ENCODE measurements around the gene PPIH. TPM values are rescaled to one million over a fixed set of nuclear protein-coding genes. Genes with fewer than 3 reads are reported as not detected.
A peak's percentile ranks its signal among the peaks of the same experiment; 100 is the strongest.

The PPIH gene
- total and polyA plus RNA-seq, 10 donors: 34.2 to 72.3 (median 43.3) TPM

GRCh38 chr1:42660907-42661500, 2.8 kb downstream of the PPIH start:
- Histone ChIP-seq H3K27me3 (replicated peaks in 1 of 7) (no peaks in the 10 kb centered on the region), H3K4me1 (peaks cover 14 to 52% (median 25%) of the 10 kb centered on the region in 6 donors), H3K4me3 (no peak overlapping the region), H3K27ac (peak overlapping the region in 1 of 8 donors; percentile 29), H3K9me3 (no peaks in the 10 kb centered on the region), H3K36me3 (peaks cover 0 to 68% (median 39%) of the 10 kb centered on the region in 6 donors)
- intact Hi-C loops (cut with DNase I; ENCODE audit: low total_unique reads): no loop called here
- 59 to 88% (median 80%) methylated on average over 3 of the region's 3 CpGs for WGBS, 5 donors
- TF ChIP-seq CTCF (IDR thresholded peaks at IDR 0.05 in 8 of 11, conservative IDR thresholded peaks at IDR 0.05 in 3 of 11) (no peak), POLR2A (IDR thresholded peaks at IDR 0.05) (no peak), POLR2AphosphoS5 (IDR thresholded peaks at IDR 0.05) (no peak)
- DNase-seq: no peak

GRCh38 chr1:42669936-42670335, 11.7 kb downstream of the PPIH start:
- Histone ChIP-seq H3K4me1 (peaks cover 0 to 5% (median 0%) of the 10 kb centered on the region in 6 donors), H3K4me3 (no peak overlapping the region), H3K27ac (no peak overlapping the region), H3K9me3 (no peaks in the 10 kb centered on the region), H3K27me3 (replicated peaks in 1 of 7) (no peaks in the 10 kb centered on the region), H3K36me3 (peaks cover 0 to 100% (median 74%) of the 10 kb centered on the region in 6 donors)
- no peak for TF ChIP-seq CTCF (IDR thresholded peaks at IDR 0.05 in 8 of 11, conservative IDR thresholded peaks at IDR 0.05 in 3 of 11)
- TF ChIP-seq POLR2AphosphoS5 (IDR thresholded peaks at IDR 0.05): no peak
- no peak for TF ChIP-seq POLR2A (IDR thresholded peaks at IDR 0.05)
- intact Hi-C loops (cut with DNase I; ENCODE audit: low total_unique reads): no loop called here
- DNase-seq: no peak
- 95 to 98% (median 97%) methylated on average over 3 of the region's 3 CpGs for WGBS, 5 donors

GRCh38 chr1:42670425-42670824, 12.2 kb downstream of the PPIH start:
- no peaks in the 10 kb centered on the region for H3K9me3 ChIP-seq
- no peak overlapping the region for H3K4me3 ChIP-seq
- DNase-seq: no peak
- H3K27me3 ChIP-seq (replicated peaks in 1 of 7): no peaks in the 10 kb centered on the region
- 93 to 100% (median 96%) methylated on average over 4 of the region's 4 CpGs for WGBS, 5 donors
- no peak overlapping the region for H3K27ac ChIP-seq
- intact Hi-C loops (cut with DNase I; ENCODE audit: low total_unique reads): no loop called here
- H3K36me3 ChIP-seq: peaks cover 0 to 100% (median 72%) of the 10 kb centered on the region in 6 donors
- H3K4me1 ChIP-seq: peaks cover 0 to 9% (median 0%) of the 10 kb centered on the region in 6 donors
- no peak for TF ChIP-seq CTCF (IDR thresholded peaks at IDR 0.05 in 8 of 11, conservative IDR thresholded peaks at IDR 0.05 in 3 of 11)
- no peak for TF ChIP-seq POLR2A (IDR thresholded peaks at IDR 0.05)
- no peak for TF ChIP-seq POLR2AphosphoS5 (IDR thresholded peaks at IDR 0.05)

- Histone ChIP-seq H3K4me3 (no peak overlapping the region), H3K36me3 (peaks cover 0 to 80% (median 47%) of the 10 kb centered on the region in 6 donors), H3K27ac (peak overlapping the region in 5 of 8 donors; percentile 19 to 48 (median 38)), H3K4me1 (peaks cover 0 to 10% (median 0%) of the 10 kb centered on the region in 6 donors), H3K27me3 (replicated peaks in 1 of 7) (no peaks in the 10 kb centered on the region), H3K9me3 (no peaks in the 10 kb centered on the region)
- intact Hi-C loops (cut with DNase I; ENCODE audit: low total_unique reads): no loop called here
- TF ChIP-seq POLR2AphosphoS5 (IDR thresholded peaks at IDR 0.05) (peak in 1 of 3 donors; percentile 56), CTCF (IDR thresholded peaks at IDR 0.05 in 8 of 11, conservative IDR thresholded peaks at IDR 0.05 in 3 of 11) (no peak), POLR2A (IDR thresholded peaks at IDR 0.05) (no peak)
- DNase-seq: no peak
Measured at GRCh38 chr1:42674214-42674613, 16.0 kb downstream of the PPIH start.

Measured in spleen (tissue), 11 donors.